ENCODE results near the gene DEDD. TPM values are rescaled to one million over a fixed set of nuclear protein-coding genes. Genes with fewer than 3 reads are reported as not detected.
A peak's percentile ranks its signal among the peaks of the same experiment; 100 is the strongest.

Gene DEDD
- total and polyA plus RNA-seq, 10 of the 15 experiments (the other 5 are each of a cell fraction or from before 2014, with no cell fraction given), result 13.6 to 33.9 (median 30.3) TPM

DNA sequence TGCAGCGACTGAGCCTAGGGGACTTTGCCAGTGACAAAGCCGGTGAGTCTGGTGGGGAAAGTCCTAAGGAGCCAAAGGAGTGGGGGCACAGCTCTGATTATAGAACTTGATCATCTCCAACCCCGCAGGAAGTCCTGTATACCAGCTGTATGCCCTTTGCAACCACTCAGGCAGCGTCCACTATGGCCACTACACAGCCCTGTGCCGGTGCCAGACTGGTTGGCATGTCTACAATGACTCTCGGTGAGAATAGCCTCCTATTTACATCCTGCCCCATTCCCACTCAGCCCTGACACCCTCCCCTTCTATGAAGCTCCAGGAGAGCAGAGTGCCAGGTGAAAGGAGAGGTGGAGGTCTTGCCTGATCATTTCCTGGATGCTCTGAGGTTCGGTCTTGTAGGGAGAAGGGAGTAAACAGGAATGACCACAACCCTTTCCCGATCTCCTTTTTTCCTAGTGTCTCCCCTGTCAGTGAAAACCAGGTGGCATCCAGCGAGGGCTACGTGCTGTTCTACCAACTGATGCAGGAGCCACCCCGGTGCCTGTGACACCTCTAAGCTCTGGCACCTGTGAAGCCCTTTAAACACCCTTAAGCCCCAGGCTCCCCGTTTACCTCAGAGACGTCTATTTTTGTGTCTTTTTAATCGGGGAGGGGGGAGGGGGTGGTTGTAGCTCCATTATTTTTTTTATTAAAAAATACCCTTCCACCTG lies 32.6 kb upstream of the DEDD start:
- peaks cover 0 to 10% of the 10 kb centered on the region in 2 experiments; a peak in 2 of 4 replicates for H3K36me3 ChIP-seq (ENCODE audit: control insufficient read depth in 2 of 2, insufficient read depth in 2 of 2, low read length in 1 of 2)
- H4K20me1 ChIP-seq (ENCODE audit: control insufficient read depth, insufficient read depth), result no peaks in the 10 kb centered on the region
- SMC1A ChIA-PET (ENCODE audit: uncharacterized antibody, unreplicated experiment), result interaction anchor here (0.7 to 3.5 kb wide), 18 partner anchors 10 to 217 kb away, joined by 3 to 18 read pairs (median 6); partner anchors contain the start of genes APOA2, B4GALT3, CFAP126 and NDUFS2
- H3K4me3 ChIP-seq, result peak overlapping the region; percentile 67
- CTCF ChIA-PET, result interaction anchor here (0.6 to 5.0 kb wide), 21 partner anchors 8 to 224 kb away, joined by 3 to 60 read pairs (median 11); partner anchors contain the start of genes B4GALT3, CFAP126, DEDD and KLHDC9
- H3K79me2 ChIP-seq (ENCODE audit: control insufficient read depth, insufficient read depth, low read length), result peaks cover 3% of the 10 kb centered on the region
- in situ Hi-C loops (cut with MboI) (no loop called here), intact Hi-C loops (cut with micrococcal nuclease; ENCODE audit: unreplicated experiment) (no loop called here)
- peaks cover 11% of the 10 kb centered on the region for H3K4me1 ChIP-seq (ENCODE audit: control insufficient read depth, insufficient read depth, low read length)
- POLR2A ChIA-PET, result interaction anchor here (0.5 to 2.9 kb wide), 13 partner anchors 10 to 596 kb away, joined by 3 to 17 read pairs (median 4); partner anchors contain the start of genes ARHGAP30 and TOMM40L
- H3K27me3 ChIP-seq (replicated peaks in 1 of 2; ENCODE audit: control insufficient read depth in 2 of 2, insufficient read depth in 2 of 2, low read length in 1 of 2), result no peaks in the 10 kb centered on the region
- RAD21 ChIA-PET (ENCODE audit: unreplicated experiment), result interaction anchor here (0.6 to 4.8 kb wide), 15 partner anchors 11 to 218 kb away, joined by 3 to 34 read pairs (median 6); partner anchors contain the start of genes ARHGAP30, B4GALT3, DEDD and NDUFS2
- peak overlapping the region; percentile 99 for H3K4me2 ChIP-seq (ENCODE audit: control insufficient read depth, insufficient read depth)
- DNase-seq (ENCODE audit: low read depth, low spot score) (no peak), ATAC-seq (no peak), FAIRE-seq (no peak)
- no peak overlapping the region for H2AFZ ChIP-seq (ENCODE audit: control insufficient read depth, low read depth, low read length)
- no TSS peak for BruUV-seq (replicated peaks)
- WGBS (ENCODE audit: insufficient coverage, insufficient replicate concordance, low lambda C conversion rate, missing lambda C conversion rate), result 56% methylated on average over 14 of the region's 14 CpGs
- H3K27ac ChIP-seq (ENCODE audit: control insufficient read depth, insufficient read depth), result 0 out of 2 replicates have a peak overlapping the region, but pooled peaks have one; percentile 54
- no peaks in the 10 kb centered on the region for H3K9me3 ChIP-seq (replicated peaks; ENCODE audit: control insufficient read depth, insufficient read depth, low read length)
- TF ChIP-seq STAT3 (IDR thresholded peaks at IDR 0.05; ENCODE audit: low read depth, low read length) (no peak), PML (IDR thresholded peaks at IDR 0.05; ENCODE audit: low read length) (no peak), MYC (IDR thresholded peaks at IDR 0.05; ENCODE audit: insufficient read depth, insufficient read length, insufficient replicate concordance, low read length, severe bottlenecking) (no peak), MYB (IDR thresholded peaks at IDR 0.05; ENCODE audit: borderline replicate concordance, low read depth, low read length) (no peak), TCF3 (IDR thresholded peaks at IDR 0.05; ENCODE audit: borderline replicate concordance, insufficient read depth, low read depth, low read length) (no peak), TARDBP (IDR thresholded peaks at IDR 0.05; ENCODE audit: borderline replicate concordance) (no peak), KDM1A (IDR thresholded peaks at IDR 0.05; ENCODE audit: borderline replicate concordance) (no peak), ZNF24 (IDR thresholded peaks at IDR 0.05) (no peak), HDAC6 (IDR thresholded peaks at IDR 0.05; ENCODE audit: unreplicated experiment) (no peak)
- TF ChIP-seq, protein P1, sequence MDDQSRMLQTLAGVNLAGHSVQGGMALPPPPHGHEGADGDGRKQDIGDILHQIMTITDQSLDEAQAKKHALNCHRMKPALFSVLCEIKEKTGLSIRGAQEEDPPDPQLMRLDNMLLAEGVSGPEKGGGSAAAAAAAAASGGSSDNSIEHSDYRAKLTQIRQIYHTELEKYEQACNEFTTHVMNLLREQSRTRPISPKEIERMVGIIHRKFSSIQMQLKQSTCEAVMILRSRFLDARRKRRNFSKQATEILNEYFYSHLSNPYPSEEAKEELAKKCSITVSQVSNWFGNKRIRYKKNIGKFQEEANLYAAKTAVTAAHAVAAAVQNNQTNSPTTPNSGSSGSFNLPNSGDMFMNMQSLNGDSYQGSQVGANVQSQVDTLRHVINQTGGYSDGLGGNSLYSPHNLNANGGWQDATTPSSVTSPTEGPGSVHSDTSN (IDR thresholded peaks at IDR 0.05; ENCODE audit: insufficient replicate concordance, low read depth, low read length), result no peak
- TF ChIP-seq, protein P2, sequence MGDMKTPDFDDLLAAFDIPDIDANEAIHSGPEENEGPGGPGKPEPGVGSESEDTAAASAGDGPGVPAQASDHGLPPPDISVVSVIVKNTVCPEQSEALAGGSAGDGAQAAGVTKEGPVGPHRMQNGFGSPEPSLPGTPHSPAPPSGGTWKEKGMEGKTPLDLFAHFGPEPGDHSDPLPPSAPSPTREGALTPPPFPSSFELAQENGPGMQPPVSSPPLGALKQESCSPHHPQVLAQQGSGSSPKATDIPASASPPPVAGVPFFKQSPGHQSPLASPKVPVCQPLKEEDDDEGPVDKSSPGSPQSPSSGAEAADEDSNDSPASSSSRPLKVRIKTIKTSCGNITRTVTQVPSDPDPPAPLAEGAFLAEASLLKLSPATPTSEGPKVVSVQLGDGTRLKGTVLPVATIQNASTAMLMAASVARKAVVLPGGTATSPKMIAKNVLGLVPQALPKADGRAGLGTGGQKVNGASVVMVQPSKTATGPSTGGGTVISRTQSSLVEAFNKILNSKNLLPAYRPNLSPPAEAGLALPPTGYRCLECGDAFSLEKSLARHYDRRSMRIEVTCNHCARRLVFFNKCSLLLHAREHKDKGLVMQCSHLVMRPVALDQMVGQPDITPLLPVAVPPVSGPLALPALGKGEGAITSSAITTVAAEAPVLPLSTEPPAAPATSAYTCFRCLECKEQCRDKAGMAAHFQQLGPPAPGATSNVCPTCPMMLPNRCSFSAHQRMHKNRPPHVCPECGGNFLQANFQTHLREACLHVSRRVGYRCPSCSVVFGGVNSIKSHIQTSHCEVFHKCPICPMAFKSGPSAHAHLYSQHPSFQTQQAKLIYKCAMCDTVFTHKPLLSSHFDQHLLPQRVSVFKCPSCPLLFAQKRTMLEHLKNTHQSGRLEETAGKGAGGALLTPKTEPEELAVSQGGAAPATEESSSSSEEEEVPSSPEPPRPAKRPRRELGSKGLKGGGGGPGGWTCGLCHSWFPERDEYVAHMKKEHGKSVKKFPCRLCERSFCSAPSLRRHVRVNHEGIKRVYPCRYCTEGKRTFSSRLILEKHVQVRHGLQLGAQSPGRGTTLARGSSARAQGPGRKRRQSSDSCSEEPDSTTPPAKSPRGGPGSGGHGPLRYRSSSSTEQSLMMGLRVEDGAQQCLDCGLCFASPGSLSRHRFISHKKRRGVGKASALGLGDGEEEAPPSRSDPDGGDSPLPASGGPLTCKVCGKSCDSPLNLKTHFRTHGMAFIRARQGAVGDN (IDR thresholded peaks at IDR 0.05), result no peak
- TF ChIP-seq, protein P3, sequence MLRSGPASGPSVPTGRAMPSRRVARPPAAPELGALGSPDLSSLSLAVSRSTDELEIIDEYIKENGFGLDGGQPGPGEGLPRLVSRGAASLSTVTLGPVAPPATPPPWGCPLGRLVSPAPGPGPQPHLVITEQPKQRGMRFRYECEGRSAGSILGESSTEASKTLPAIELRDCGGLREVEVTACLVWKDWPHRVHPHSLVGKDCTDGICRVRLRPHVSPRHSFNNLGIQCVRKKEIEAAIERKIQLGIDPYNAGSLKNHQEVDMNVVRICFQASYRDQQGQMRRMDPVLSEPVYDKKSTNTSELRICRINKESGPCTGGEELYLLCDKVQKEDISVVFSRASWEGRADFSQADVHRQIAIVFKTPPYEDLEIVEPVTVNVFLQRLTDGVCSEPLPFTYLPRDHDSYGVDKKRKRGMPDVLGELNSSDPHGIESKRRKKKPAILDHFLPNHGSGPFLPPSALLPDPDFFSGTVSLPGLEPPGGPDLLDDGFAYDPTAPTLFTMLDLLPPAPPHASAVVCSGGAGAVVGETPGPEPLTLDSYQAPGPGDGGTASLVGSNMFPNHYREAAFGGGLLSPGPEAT (IDR thresholded peaks at IDR 0.05; ENCODE audit: low read depth), result no peak
- peak overlapping the region; percentile 68 for H3K9ac ChIP-seq (ENCODE audit: control insufficient read depth, insufficient read depth, low read length)

Data from GM12878 (cell line).